Fibroblast of skin of left biceps (primary cell): ENCODE results near the gene ZNF420.

Source experiments
- DNase-seq, 2 experiments: peaks; one replicate each; pipeline ENCODE4 v3.0.0-alpha.2; 2013; ENCODE audit warnings: low read depth in 2 of 2

Gene ZNF420

DNA sequence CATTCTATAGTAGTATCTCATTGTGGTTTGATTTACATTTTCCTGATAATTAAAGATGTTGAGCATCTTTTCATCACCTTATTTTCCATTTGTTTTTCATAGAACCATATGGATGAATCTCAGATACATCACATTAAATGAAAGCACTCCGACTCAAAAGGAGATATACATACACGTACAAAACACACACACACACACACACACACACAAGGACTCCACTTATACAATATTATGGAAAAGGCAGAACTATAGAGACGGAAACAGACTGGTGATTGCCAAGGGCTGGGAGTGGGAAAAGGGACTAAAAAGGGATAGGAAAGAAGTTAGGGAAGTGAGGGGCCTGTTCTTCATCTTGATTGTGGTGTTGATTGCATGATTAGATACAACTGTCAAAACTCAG, 70.0 kb downstream of the ZNF420 start:
- no peak for DNase-seq

DNA sequence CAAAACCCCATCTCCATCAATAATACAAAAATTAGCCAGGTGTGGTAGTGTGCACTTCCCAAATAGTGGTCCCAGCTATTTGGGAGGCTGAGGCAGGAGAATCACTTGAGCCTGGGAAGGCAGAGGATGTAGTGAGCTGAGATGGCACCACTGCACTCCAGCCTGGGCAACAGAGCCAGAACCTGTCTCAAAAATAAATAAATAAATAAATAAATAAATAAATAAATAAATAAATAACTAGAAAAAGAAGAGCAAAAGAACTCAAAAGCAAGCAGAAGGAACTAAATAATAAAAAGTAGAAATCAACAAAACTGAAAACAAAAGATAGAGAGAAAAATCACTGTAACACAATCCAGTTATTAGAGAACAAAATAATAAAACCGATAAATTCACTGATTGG, 81.9 kb downstream of the ZNF420 start:
- DNase-seq: no peak

DNA sequence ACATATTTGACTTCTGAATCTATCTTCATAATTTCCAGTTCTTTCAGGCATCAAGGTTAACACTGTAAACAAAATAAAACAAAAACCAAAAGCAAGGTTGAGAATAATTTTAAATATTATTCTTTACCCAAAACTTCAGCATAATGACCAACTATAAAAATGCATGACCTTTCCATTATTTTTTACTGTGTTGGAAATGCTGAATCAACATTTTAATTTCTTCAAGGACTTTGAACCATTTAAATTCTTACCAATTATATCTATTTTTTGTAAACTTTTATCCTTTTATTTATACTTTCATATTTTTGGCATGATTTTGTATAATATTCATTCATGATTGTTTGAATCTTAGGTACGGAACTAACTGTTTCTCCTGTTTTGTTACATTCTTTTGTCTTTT, 87.4 kb downstream of the ZNF420 start:
- no peak for DNase-seq

DNA sequence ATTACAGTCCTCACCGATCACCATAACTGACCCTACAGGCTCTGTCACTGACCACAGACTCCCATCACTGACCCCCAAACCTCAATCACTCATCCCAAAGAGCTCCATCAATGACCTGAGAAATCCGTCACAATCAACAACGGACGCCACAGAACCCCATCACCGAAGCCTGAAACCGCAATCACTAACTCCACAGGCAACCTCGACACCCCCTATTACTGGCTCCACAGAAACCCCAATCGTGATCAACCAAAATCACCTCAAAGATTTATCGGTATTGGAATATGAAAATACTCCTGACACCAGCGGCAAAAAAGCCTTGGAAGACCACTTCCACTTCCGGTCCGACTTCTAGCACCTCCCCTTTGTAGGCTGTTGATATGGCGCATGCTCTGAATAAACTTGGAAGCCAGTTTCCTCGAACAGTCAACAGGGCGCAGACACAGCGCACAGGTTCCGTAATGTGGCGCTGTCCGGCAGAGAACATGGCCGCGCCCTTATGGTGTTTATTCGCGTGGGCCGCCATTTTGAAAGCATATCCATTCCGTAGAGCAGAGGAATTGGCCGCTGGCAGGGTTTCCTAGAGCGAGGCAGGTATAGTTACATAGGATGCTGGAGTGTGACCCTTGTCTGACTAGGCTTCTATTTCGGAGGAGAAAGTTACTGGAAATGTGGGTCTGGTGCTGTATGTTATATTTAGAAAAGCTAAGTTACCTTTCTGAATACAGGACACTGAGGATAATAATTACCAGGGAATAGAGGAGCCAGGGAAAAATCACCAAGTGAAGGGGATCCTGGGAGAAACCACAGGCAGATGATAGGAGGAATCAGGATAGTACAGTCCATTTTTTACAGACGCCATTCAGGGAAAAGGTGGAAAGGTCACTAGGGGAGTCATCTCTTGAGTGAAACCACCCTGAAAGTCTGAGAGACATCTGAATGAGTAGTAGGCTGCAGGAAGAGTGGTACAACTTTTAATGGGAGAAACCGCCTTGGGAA, 94.4 kb downstream of the ZNF420 start, which contains the start of gene ZNF585A:
Gene ZNF585A (minus strand): TSS at position 328 of the 999 bp plus-strand sequence. CDS start 2,785 bp downstream, outside the sequence.
- DNase-seq: peak; percentile 91 to 92
